Fibroblast of skin of left biceps (primary cell): ENCODE data around the gene FGFBP1.

Source experiments
- DNase-seq, 2 experiments: peaks; one replicate each; pipeline ENCODE4 v3.0.0-alpha.2; 2013; ENCODE audit warnings: low read depth in 2 of 2

Gene FGFBP1

GRCh38 chr4:15938640-15939039 is at the start of gene FGFBP1:
FGFBP1 (minus strand) TSS chr4:15938740; CDS start chr4:15936632, 2,108 bp downstream.
- no peak for DNase-seq

GRCh38 chr4:15988222-15988621 is 49.7 kb upstream of the FGFBP1 start:
- no peak for DNase-seq

GRCh38 chr4:15986907-15987306 is 48.4 kb upstream of the FGFBP1 start:
- no peak for DNase-seq

- DNase-seq, result no peak
These were observed 45.1 kb upstream of the FGFBP1 start for GRCh38 chr4:15983610-15984009.

- no peak for DNase-seq
These were observed 44.4 kb upstream of the FGFBP1 start for GRCh38 chr4:15982842-15983524.

GRCh38 chr4:15976456-15977447 is 38.2 kb upstream of the FGFBP1 start:
- no peak for DNase-seq

GRCh38 chr4:15971068-15971801 is 32.7 kb upstream of the FGFBP1 start:
- DNase-seq, result no peak

- no peak for DNase-seq
These were observed 30.2 kb upstream of the FGFBP1 start for GRCh38 chr4:15968551-15969300.

GRCh38 chr4:15965325-15965724 is 26.8 kb upstream of the FGFBP1 start:
- DNase-seq, result no peak

- no peak for DNase-seq
These were observed 25.6 kb upstream of the FGFBP1 start for GRCh38 chr4:15964159-15964558.

- no peak for DNase-seq
These were observed 25.0 kb upstream of the FGFBP1 start for GRCh38 chr4:15963576-15963975.

GRCh38 chr4:15963001-15963451 is 24.5 kb upstream of the FGFBP1 start, which contains the start of gene FGFBP2:
FGFBP2 (minus strand) TSS chr4:15963175; CDS start chr4:15963129, 46 bp downstream.
- peak; percentile 8 to 20 for DNase-seq

GRCh38 chr4:15961781-15962510 is 23.4 kb upstream of the FGFBP1 start:
- DNase-seq, result no peak

- DNase-seq, result no peak
These were observed 20.0 kb upstream of the FGFBP1 start for GRCh38 chr4:15958562-15958961.

- peak; percentile 4 to 11 for DNase-seq
These were observed 17.8 kb upstream of the FGFBP1 start for GRCh38 chr4:15956179-15956850.

GRCh38 chr4:15955670-15956069 is 17.1 kb upstream of the FGFBP1 start:
- DNase-seq, result no peak

- DNase-seq, result no peak
These were observed 15.1 kb upstream of the FGFBP1 start for GRCh38 chr4:15953625-15954024.

GRCh38 chr4:15951781-15952180 is 13.2 kb upstream of the FGFBP1 start:
- DNase-seq, result no peak

- no peak for DNase-seq
These were observed 10.3 kb upstream of the FGFBP1 start for GRCh38 chr4:15948826-15949225.

GRCh38 chr4:15947684-15948083 is 9.1 kb upstream of the FGFBP1 start:
- no peak for DNase-seq
